GM12872 (cell line): Measurements from ENCODE around the gene KLHDC7B.

Source experiments
- CTCF ChIP-seq: IDR thresholded peaks from 3 replicates; pipeline ENCODE4 v1.5.1; 2011; ENCODE audit warnings: low read depth, mild to moderate bottlenecking, low read length, moderate library complexity; ENCODE audit not compliant: insufficient read depth

The KLHDC7B gene

GRCh38 chr22:50507991-50508884 lies 37.5 kb upstream of the KLHDC7B start, which contains the start of gene NCAPH2:
NCAPH2 (plus strand) TSS chr22:50508224; CDS start chr22:50508338, 114 bp downstream.
- no peak for TF ChIP-seq CTCF

- no peak for TF ChIP-seq CTCF
Observed at GRCh38 chr22:50508897-50509296, 36.8 kb upstream of the KLHDC7B start.

- TF ChIP-seq CTCF: no peak
Observed at GRCh38 chr22:50513175-50513574, 32.5 kb upstream of the KLHDC7B start.

- TF ChIP-seq CTCF: no peak
Observed at GRCh38 chr22:50516068-50516467, 29.6 kb upstream of the KLHDC7B start.

- no peak for TF ChIP-seq CTCF
Observed at GRCh38 chr22:50516891-50517290, 28.8 kb upstream of the KLHDC7B start.

- TF ChIP-seq CTCF: no peak
Observed at GRCh38 chr22:50517495-50518260, 28.0 kb upstream of the KLHDC7B start.

GRCh38 chr22:50518606-50519005 lies 27.1 kb upstream of the KLHDC7B start:
- TF ChIP-seq CTCF: no peak
